ENCODE data around the gene NFIB.

GRCh38 chr9:14095277-14095676 lies 218.7 kb downstream of the NFIB start:
- TF ChIP-seq CTCF (IDR thresholded peaks at IDR 0.05; ENCODE audit: extremely low read depth in 1 of 2, insufficient read depth in 1 of 2, low read depth in 1 of 2, low read length in 2 of 2) (no peak), POLR2AphosphoS5 (IDR thresholded peaks at IDR 0.05; ENCODE audit: insufficient read depth, low read depth, low read length) (no peak), POLR2A (IDR thresholded peaks at IDR 0.05; ENCODE audit: low read depth, low read length) (no peak), EZH2 (IDR thresholded peaks at IDR 0.05; ENCODE audit: borderline replicate concordance, low read depth, low read length, severe bottlenecking) (no peak), JUN (IDR thresholded peaks at IDR 0.05; ENCODE audit: borderline replicate concordance, insufficient read depth, insufficient read length, low read depth) (no peak), MYC (IDR thresholded peaks at IDR 0.05; ENCODE audit: low read depth, low read length) (no peak), MAX (IDR thresholded peaks at IDR 0.05; ENCODE audit: insufficient read depth, insufficient read length) (no peak), GATA2 (IDR thresholded peaks at IDR 0.05; ENCODE audit: insufficient read depth, insufficient read length, low read depth, low read length) (no peak), FOS (IDR thresholded peaks at IDR 0.05; ENCODE audit: borderline replicate concordance, insufficient read depth, low read length) (no peak)

Measured in endothelial cell of umbilical vein (primary cell).